Gastroesophageal sphincter (tissue), 4 donors: Measurements from ENCODE around the gene NECTIN3. TPM values are rescaled to one million over a fixed set of nuclear protein-coding genes. Genes with fewer than 3 reads are reported as not detected.

Source experiments
- ATAC-seq: fragments of 150-250 bp; one replicate; pipeline ENCODE4 v1.9.1; 2016; ENCODE audit warnings: mild to moderate bottlenecking, moderate library complexity
- H3K27ac ChIP-seq, 4 donors: fragments of 200-600 bp; sonication (generic) in 3 of 4; 1 replicate in 3 of 4; 2 replicates in 1 of 4; pipeline ENCODE4 v1.5.1; 2016 to 2019
- H3K27me3 ChIP-seq: fragments of 200-600 bp; sonication (generic); one replicate; pipeline ENCODE4 v1.5.1; 2019
- H3K36me3 ChIP-seq, 2 donors: fragments of 200-600 bp; sonication (generic); one replicate each; pipeline ENCODE4 v1.5.1; 2019; ENCODE audit warnings: control low read depth in 1 of 2
- H3K4me1 ChIP-seq, 3 donors: fragments of 200-600 bp; sonication (generic); 1 replicate in 2 of 3; 2 replicates in 1 of 3; pipeline ENCODE4 v1.5.1; 2016 to 2019; ENCODE audit warnings: control low read depth in 2 of 3
- H3K4me3 ChIP-seq, 2 donors: fragments of 200-600 bp; sonication (generic); one replicate each; pipeline ENCODE4 v1.5.1; 2019; ENCODE audit warnings: mild to moderate bottlenecking in 1 of 2, moderate library complexity in 1 of 2
- H3K9me3 ChIP-seq, 3 donors: fragments of 200-600 bp; sonication (generic); one replicate each; pipeline ENCODE4 v1.5.1; 2017 to 2019; ENCODE audit warnings: control low read depth in 2 of 3
- EP300 ChIP-seq: sonication (generic); formaldehyde crosslinking; IDR thresholded peaks from one replicate; pipeline ENCODE4 v1.6.1; 2017; ENCODE audit warnings: antibody characterized with exemption, mild to moderate bottlenecking
- POLR2A ChIP-seq, 2 donors: fragments of 450-650 bp; IDR thresholded peaks; one replicate each; pipeline ENCODE4 v1.6.1; 2017; ENCODE audit warnings: antibody characterized with exemption in 2 of 2, mild to moderate bottlenecking in 2 of 2, moderate library complexity in 1 of 2
- POLR2AphosphoS5 ChIP-seq: sonication (generic); formaldehyde crosslinking; IDR thresholded peaks from one replicate; pipeline ENCODE4 v1.6.1; 2017; ENCODE audit warnings: antibody characterized with exemption
- WGBS, 2 donors: methylation state at CpG; one replicate each; pipeline ENCODE4 v1.1.5; 2018; ENCODE audit warnings: low coverage in 1 of 2; 5-methylcytosine and 5-hydroxymethylcytosine counted together
- total RNA-seq, 4 donors: library from RNA; depleted of rRNA; stranded (reverse); fragments of >200 nt; gene quantifications; one replicate each; pipeline ENCODE4 v1.1.0, GENCODE V29; 2016
- TF ChIP-seq, protein P1 (sequence below), 4 experiments: fragments of 200-600 bp in 2 of 4; fragments of 450-650 bp in 2 of 4; sonication (generic) in 1 of 4; IDR thresholded peaks; one replicate each; pipeline ENCODE4 v1.5.1; 2017 to 2019; ENCODE audit warnings: antibody characterized with exemption in 4 of 4, mild to moderate bottlenecking in 2 of 4, moderate library complexity in 2 of 4

NECTIN3 gene
- total RNA-seq, 4 donors from 2014 or later, result 22.3 to 45.1 (median 31.1) TPM

GRCh38 chr3:111077369-111077768 is 5.8 kb downstream of the NECTIN3 start:
- Histone ChIP-seq H3K36me3 (no peaks in the 10 kb centered on the region), H3K4me3 (no peak overlapping the region), H3K9me3 (no peaks in the 10 kb centered on the region), H3K27ac (no peak overlapping the region), H3K27me3 (no peaks in the 10 kb centered on the region), H3K4me1 (peaks cover 0 to 74% (median 0%) of the 10 kb centered on the region in 3 donors)
- ATAC-seq, result no peak
- TF ChIP-seq, protein P1, sequence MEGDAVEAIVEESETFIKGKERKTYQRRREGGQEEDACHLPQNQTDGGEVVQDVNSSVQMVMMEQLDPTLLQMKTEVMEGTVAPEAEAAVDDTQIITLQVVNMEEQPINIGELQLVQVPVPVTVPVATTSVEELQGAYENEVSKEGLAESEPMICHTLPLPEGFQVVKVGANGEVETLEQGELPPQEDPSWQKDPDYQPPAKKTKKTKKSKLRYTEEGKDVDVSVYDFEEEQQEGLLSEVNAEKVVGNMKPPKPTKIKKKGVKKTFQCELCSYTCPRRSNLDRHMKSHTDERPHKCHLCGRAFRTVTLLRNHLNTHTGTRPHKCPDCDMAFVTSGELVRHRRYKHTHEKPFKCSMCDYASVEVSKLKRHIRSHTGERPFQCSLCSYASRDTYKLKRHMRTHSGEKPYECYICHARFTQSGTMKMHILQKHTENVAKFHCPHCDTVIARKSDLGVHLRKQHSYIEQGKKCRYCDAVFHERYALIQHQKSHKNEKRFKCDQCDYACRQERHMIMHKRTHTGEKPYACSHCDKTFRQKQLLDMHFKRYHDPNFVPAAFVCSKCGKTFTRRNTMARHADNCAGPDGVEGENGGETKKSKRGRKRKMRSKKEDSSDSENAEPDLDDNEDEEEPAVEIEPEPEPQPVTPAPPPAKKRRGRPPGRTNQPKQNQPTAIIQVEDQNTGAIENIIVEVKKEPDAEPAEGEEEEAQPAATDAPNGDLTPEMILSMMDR (IDR thresholded peaks at IDR 0.05), result no peak
- TF ChIP-seq POLR2A (IDR thresholded peaks at IDR 0.05), result no peak
- TF ChIP-seq EP300, result no peak
- no peak for TF ChIP-seq POLR2AphosphoS5
- whole genome bisulfite sequencing, 2 donors, result 94 to 98% methylated on average over 2 of the region's 2 CpGs

GRCh38 chr3:111080413-111080812 is 8.8 kb downstream of the NECTIN3 start:
- H3K27ac ChIP-seq, result no peak overlapping the region
- TF ChIP-seq, protein P1 (IDR thresholded peaks at IDR 0.05), result peak; percentile 23 to 63 (median 30)
- TF ChIP-seq EP300, result no peak
- no peaks in the 10 kb centered on the region for H3K27me3 ChIP-seq
- no peak for ATAC-seq
- H3K4me1 ChIP-seq, result peaks cover 0 to 60% (median 3%) of the 10 kb centered on the region in 3 donors
- WGBS, 2 donors, result 9 to 38% methylated on average over 1 of the region's 1 CpG
- no peaks in the 10 kb centered on the region for H3K9me3 ChIP-seq
- no peak overlapping the region for H3K4me3 ChIP-seq
- H3K36me3 ChIP-seq, result no peaks in the 10 kb centered on the region

- Histone ChIP-seq H3K27me3 (no peaks in the 10 kb centered on the region), H3K27ac (no peak overlapping the region), H3K9me3 (no peaks in the 10 kb centered on the region), H3K36me3 (no peaks in the 10 kb centered on the region), H3K4me1 (peaks cover under 1 to 61% (median 3%) of the 10 kb centered on the region in 3 donors), H3K4me3 (no peak overlapping the region)
- ATAC-seq, result no peak
- TF ChIP-seq, protein P1 (IDR thresholded peaks at IDR 0.05), result no peak
- TF ChIP-seq POLR2AphosphoS5 (no peak), POLR2A (IDR thresholded peaks at IDR 0.05) (no peak), EP300 (no peak)
- 61 to 70% methylated on average over 3 of the region's 3 CpGs for WGBS, 2 donors
Observed at GRCh38 chr3:111081008-111081545, 9.5 kb downstream of the NECTIN3 start.

GRCh38 chr3:111084911-111085310 is 13.3 kb downstream of the NECTIN3 start:
- H3K27me3 ChIP-seq, result no peaks in the 10 kb centered on the region
- H3K9me3 ChIP-seq, result no peaks in the 10 kb centered on the region
- peaks cover 3 to 71% (median 5%) of the 10 kb centered on the region in 3 donors for H3K4me1 ChIP-seq
- H3K36me3 ChIP-seq, result no peaks in the 10 kb centered on the region
- no peak for ATAC-seq
- H3K4me3 ChIP-seq, result no peak overlapping the region
- WGBS, 2 donors, result 80 to 88% methylated on average over 2 of the region's 2 CpGs
- peak overlapping the region in 1 of 4 donors; percentile 18 for H3K27ac ChIP-seq
- TF ChIP-seq POLR2AphosphoS5, result no peak
- no peak for TF ChIP-seq EP300

DNA sequence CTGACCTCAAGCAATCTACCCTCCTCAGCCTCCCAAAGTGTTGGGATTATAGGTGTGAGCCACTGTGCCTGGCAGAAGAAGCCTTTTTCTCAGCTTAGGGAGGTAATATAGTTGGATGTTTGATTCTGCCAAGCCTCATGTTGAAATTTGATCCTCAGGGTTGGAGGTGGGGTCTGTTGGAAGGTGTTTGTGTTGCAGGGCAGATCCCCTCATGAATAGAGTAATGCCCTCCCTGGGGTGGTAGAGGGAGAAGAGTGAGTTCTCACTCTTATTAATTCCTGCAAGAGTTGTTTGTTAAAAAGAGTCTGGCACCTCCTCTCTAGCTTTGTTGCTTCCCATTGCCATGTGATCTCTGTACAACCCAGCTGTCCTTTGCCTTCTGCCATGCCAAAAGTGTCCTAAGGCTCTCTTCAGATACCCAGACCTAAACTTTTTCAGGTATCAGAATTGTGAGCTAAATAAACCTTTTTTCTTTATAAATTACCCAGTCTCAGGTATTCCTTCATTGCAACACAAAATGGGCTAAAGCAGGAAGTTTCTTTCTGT is 16.4 kb downstream of the NECTIN3 start:
- no peak overlapping the region for H3K4me3 ChIP-seq
- ATAC-seq, result no peak
- TF ChIP-seq EP300 (no peak), POLR2A (IDR thresholded peaks at IDR 0.05) (no peak), POLR2AphosphoS5 (no peak)
- TF ChIP-seq, protein P1 (IDR thresholded peaks at IDR 0.05), result no peak
- H3K9me3 ChIP-seq, result no peaks in the 10 kb centered on the region
- H3K27ac ChIP-seq, result no peak overlapping the region
- no peaks in the 10 kb centered on the region for H3K36me3 ChIP-seq
- peaks cover 3 to 51% (median 5%) of the 10 kb centered on the region in 3 donors for H3K4me1 ChIP-seq
- no peaks in the 10 kb centered on the region for H3K27me3 ChIP-seq
